Skin epidermis (tissue), 12 donors: Measurements from ENCODE around the gene PAX2.

ENCODE experiments used
- H3K27ac ChIP-seq, 21 experiments: fragments of 200-600 bp; sonication (generic) in 11 of 21; one replicate each; pipeline ENCODE4 v1.5.0; 2020; ENCODE audit warnings: mild to moderate bottlenecking in 3 of 21, inconsistent platforms in 2 of 21, moderate library complexity in 2 of 21
- H3K4me3 ChIP-seq, 7 experiments: fragments of 200-600 bp; sonication (generic) in 2 of 7; one replicate each; pipeline ENCODE4 v1.5.0; 2020; ENCODE audit warnings: inconsistent platforms in 2 of 7, mild to moderate bottlenecking in 2 of 7, moderate library complexity in 1 of 7

PAX2 gene

GRCh38 chr10:100723770-100724530 is 21.4 kb upstream of the PAX2 start:
- no peak overlapping the region for H3K27ac ChIP-seq
- no peak overlapping the region for H3K4me3 ChIP-seq

GRCh38 chr10:100724531-100725027 is 20.8 kb upstream of the PAX2 start:
- Histone ChIP-seq H3K4me3 (no peak overlapping the region), H3K27ac (no peak overlapping the region)

GRCh38 chr10:100725071-100725471 is 20.3 kb upstream of the PAX2 start:
- Histone ChIP-seq H3K4me3 (no peak overlapping the region), H3K27ac (no peak overlapping the region)

GRCh38 chr10:100725869-100726426 is 19.4 kb upstream of the PAX2 start:
- Histone ChIP-seq H3K27ac (no peak overlapping the region), H3K4me3 (no peak overlapping the region)

- H3K4me3 ChIP-seq: no peak overlapping the region
- H3K27ac ChIP-seq: no peak overlapping the region
Measured at GRCh38 chr10:100727808-100728207, 17.6 kb upstream of the PAX2 start.

- Histone ChIP-seq H3K4me3 (peak overlapping the region in 1 of 7 experiments; percentile 3), H3K27ac (no peak overlapping the region)
Measured at GRCh38 chr10:100728928-100729861, 16.2 kb upstream of the PAX2 start.

GRCh38 chr10:100729862-100730724 is 15.3 kb upstream of the PAX2 start:
- H3K4me3 ChIP-seq: peak overlapping the region in 2 of 7 experiments; percentile 3 to 20
- no peak overlapping the region for H3K27ac ChIP-seq

- Histone ChIP-seq H3K27ac (no peak overlapping the region), H3K4me3 (peak overlapping the region in 1 of 7 experiments; percentile 20)
Measured at GRCh38 chr10:100730725-100731406, 14.5 kb upstream of the PAX2 start.

GRCh38 chr10:100731407-100732240 is 13.8 kb upstream of the PAX2 start:
- H3K4me3 ChIP-seq: no peak overlapping the region

GRCh38 chr10:100732241-100732596 is 13.2 kb upstream of the PAX2 start:
- Histone ChIP-seq H3K4me3 (no peak overlapping the region), H3K27ac (no peak overlapping the region)

More at GRCh38 chr10:100731407-100732240, 13.8 kb upstream of the PAX2 start:
- H3K27ac ChIP-seq: no peak overlapping the region

- no peak overlapping the region for H3K27ac ChIP-seq
- no peak overlapping the region for H3K4me3 ChIP-seq
Measured at GRCh38 chr10:100733329-100733728, 12.1 kb upstream of the PAX2 start.

- no peak overlapping the region for H3K4me3 ChIP-seq
Measured at GRCh38 chr10:100734295-100735086, 10.9 kb upstream of the PAX2 start.

GRCh38 chr10:100735087-100735336 is 10.4 kb upstream of the PAX2 start:
- Histone ChIP-seq H3K4me3 (no peak overlapping the region), H3K27ac (no peak overlapping the region)

More at GRCh38 chr10:100734295-100735086, 10.9 kb upstream of the PAX2 start:
- no peak overlapping the region for H3K27ac ChIP-seq

GRCh38 chr10:100735337-100736143 is 9.8 kb upstream of the PAX2 start:
- no peak overlapping the region for H3K4me3 ChIP-seq
- no peak overlapping the region for H3K27ac ChIP-seq

GRCh38 chr10:100736144-100736808 is 9.1 kb upstream of the PAX2 start:
- Histone ChIP-seq H3K4me3 (no peak overlapping the region), H3K27ac (no peak overlapping the region)

- Histone ChIP-seq H3K4me3 (peak overlapping the region in 1 of 7 experiments; percentile 24), H3K27ac (no peak overlapping the region)
Measured at GRCh38 chr10:100736809-100737354, 8.5 kb upstream of the PAX2 start.
